ENCODE results near the gene ABCA3. TPM values are rescaled to one million over a fixed set of nuclear protein-coding genes. Genes with fewer than 3 reads are reported as not detected.

Gene ABCA3
- total and polyA plus RNA-seq, 9 donors = 7.5 to 17.6 (median 14.8) TPM

DNA sequence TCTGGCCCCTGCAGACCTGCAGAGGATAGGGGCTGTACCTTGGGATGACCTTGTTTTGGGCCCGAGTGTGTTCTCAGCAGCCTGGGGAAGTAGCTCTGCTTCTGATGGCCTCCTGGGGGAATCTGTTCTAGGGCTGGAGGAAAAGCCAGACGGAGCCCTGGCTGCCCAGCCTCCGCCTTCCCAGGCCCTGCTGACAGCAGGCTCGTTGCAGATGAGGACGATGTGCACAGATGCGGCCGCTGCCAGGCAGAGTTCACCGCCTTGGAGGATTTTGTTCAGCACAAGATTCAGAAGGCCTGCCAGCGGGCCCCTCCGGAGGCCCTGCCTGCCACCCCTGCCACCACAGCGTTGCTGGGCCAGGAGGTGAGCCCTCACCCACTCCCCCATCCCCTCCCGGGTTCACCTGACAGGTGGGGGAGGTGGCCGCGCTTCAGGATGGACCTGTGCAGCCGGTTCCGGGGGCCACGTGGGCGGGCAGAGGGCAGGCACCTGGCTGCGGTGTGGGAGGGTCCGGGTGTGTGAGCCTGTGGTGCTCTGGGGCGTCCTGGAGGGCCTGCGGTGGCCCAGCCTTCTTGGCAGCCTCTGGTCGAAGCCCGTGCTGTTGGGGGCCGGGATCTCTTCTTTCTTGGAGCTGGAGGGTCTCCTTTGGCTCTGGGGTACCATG lies 112.2 kb downstream of the ABCA3 start:
- Histone ChIP-seq H3K9me3 (replicated peaks; ENCODE audit: control insufficient read depth, low read depth, low read length) (no peaks in the 10 kb centered on the region), H3K27ac (ENCODE audit: low read length) (no peak overlapping the region), H3K27me3 (ENCODE audit: control insufficient read depth, insufficient read depth, low read length) (no peaks in the 10 kb centered on the region), H3K4me1 (ENCODE audit: control insufficient read depth, insufficient read depth, low read length) (peaks cover 12% of the 10 kb centered on the region), H3K36me3 (ENCODE audit: control insufficient read depth, insufficient read depth, low read length) (peaks cover 63% of the 10 kb centered on the region), H3K4me3 (ENCODE audit: low read length) (no peak overlapping the region)
- DNase-seq = no peak
- 87% methylated on average over 18 of the region's 25 CpGs for WGBS (ENCODE audit: insufficient coverage)

DNA sequence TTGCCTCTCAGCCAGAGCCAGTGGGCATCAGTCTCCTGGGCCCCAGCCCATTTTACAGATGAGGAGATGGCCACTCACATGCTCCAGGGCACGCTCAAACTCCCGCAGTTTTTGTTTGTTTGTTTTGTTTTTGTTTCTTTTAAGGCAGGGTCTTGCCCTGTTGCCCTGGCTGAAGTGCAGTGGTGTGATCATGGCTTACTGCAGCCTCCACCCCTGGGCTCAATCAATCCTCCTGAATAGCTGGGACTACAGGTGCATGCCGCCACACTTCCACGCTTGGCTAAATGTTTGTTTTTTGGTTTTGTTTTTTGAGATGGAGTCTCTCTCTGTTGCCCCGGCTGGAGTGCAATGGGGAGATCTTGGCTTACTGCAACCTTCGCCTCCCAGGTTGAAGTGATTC lies 113.6 kb downstream of the ABCA3 start:
- peaks cover 15% of the 10 kb centered on the region for H3K4me1 ChIP-seq (ENCODE audit: control insufficient read depth, insufficient read depth, low read length)
- no peak overlapping the region for H3K4me3 ChIP-seq (ENCODE audit: low read length)
- H3K27ac ChIP-seq (ENCODE audit: low read length) = no peak overlapping the region
- H3K36me3 ChIP-seq (ENCODE audit: control insufficient read depth, insufficient read depth, low read length) = peaks cover 50% of the 10 kb centered on the region
- no peaks in the 10 kb centered on the region for H3K9me3 ChIP-seq (replicated peaks; ENCODE audit: control insufficient read depth, low read depth, low read length)
- DNase-seq = no peak
- 92% methylated on average over 2 of the region's 6 CpGs for WGBS (ENCODE audit: insufficient coverage)
- no peaks in the 10 kb centered on the region for H3K27me3 ChIP-seq (ENCODE audit: control insufficient read depth, insufficient read depth, low read length)

DNA sequence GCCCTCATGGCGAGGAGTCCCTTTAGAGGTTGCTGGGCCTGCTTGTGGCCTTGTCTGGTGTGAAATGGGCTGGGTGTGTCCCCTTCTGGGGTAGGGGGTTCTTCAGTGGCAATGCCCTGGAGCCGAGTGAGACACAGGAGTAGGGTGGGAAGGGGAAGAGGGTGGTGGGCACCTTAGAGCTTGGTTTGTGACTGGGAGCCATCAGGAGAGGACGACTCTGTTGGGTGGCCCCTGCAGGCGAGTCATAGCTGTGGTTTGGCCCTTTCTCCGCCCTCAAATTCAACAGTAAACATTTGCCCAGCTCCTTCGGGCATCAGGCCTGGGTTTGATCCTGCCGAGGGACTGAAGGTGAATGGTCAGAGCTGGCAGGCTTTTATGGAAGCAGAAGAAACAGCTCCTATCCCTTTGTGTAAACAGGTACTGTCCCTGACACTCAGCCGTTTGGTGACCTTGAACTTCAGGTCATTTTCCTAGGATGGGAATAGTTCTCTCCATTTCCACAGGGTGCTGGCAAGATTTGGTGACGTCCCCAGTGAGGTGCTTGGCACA lies 114.2 kb downstream of the ABCA3 start:
- Histone ChIP-seq H3K27me3 (ENCODE audit: control insufficient read depth, insufficient read depth, low read length) (no peaks in the 10 kb centered on the region), H3K4me3 (ENCODE audit: low read length) (no peak overlapping the region), H3K9me3 (replicated peaks; ENCODE audit: control insufficient read depth, low read depth, low read length) (no peaks in the 10 kb centered on the region), H3K27ac (ENCODE audit: low read length) (no peak overlapping the region), H3K36me3 (ENCODE audit: control insufficient read depth, insufficient read depth, low read length) (peaks cover 44% of the 10 kb centered on the region), H3K4me1 (ENCODE audit: control insufficient read depth, insufficient read depth, low read length) (peaks cover 15% of the 10 kb centered on the region)
- DNase-seq = no peak
- WGBS (ENCODE audit: insufficient coverage) = 82% methylated on average over 4 of the region's 9 CpGs

Other genes starting within 250 kb of the ABCA3 start
- 63.3 TPM for gene PKD1, start 204.8 kb downstream of the ABCA3 start, total RNA-seq
- gene PKD1, start 204.8 kb downstream of the ABCA3 start, polyA plus RNA-seq (ENCODE audit: insufficient read depth in 1 of 8, insufficient read length in 8 of 8, low replicate concordance in 1 of 8) = 100 to 1,000 TPM; 120 to 183 (median 156) TPM
- gene RAB26, start 192.1 kb downstream of the ABCA3 start, total RNA-seq = 0.40 TPM
- 1 to 10 TPM in 4 of 8 donors, under 1 TPM in 4; 0.27 to 3.4 (median 0.86) TPM for gene RAB26, start 192.1 kb downstream of the ABCA3 start, polyA plus RNA-seq (ENCODE audit: insufficient read depth in 1 of 8, insufficient read length in 8 of 8, low replicate concordance in 1 of 8)
- 29.0 TPM for gene TRAF7, start 184.9 kb downstream of the ABCA3 start, total RNA-seq
- gene TRAF7, start 184.9 kb downstream of the ABCA3 start, polyA plus RNA-seq (ENCODE audit: insufficient read depth in 1 of 8, insufficient read length in 8 of 8, low replicate concordance in 1 of 8) = 10 to 100 TPM; 32.6 to 52.6 (median 47.6) TPM
- gene CASKIN1, start 144.1 kb downstream of the ABCA3 start, total RNA-seq = 0.75 TPM
- 1 to 10 TPM in 7 of 8 donors, under 1 TPM in 1; 0.94 to 2.4 (median 1.9) TPM for gene CASKIN1, start 144.1 kb downstream of the ABCA3 start, polyA plus RNA-seq (ENCODE audit: insufficient read depth in 1 of 8, insufficient read length in 8 of 8, low replicate concordance in 1 of 8)
- 13.7 TPM for gene MLST8, start 135.3 kb downstream of the ABCA3 start, total RNA-seq
- gene MLST8, start 135.3 kb downstream of the ABCA3 start, polyA plus RNA-seq (ENCODE audit: insufficient read depth in 1 of 8, insufficient read length in 8 of 8, low replicate concordance in 1 of 8) = 10 to 100 TPM; 30.6 to 38.2 (median 34.5) TPM
- gene BRICD5, start 129.9 kb downstream of the ABCA3 start, total RNA-seq = 5.8 TPM
- gene BRICD5, start 129.9 kb downstream of the ABCA3 start, polyA plus RNA-seq (ENCODE audit: insufficient read depth in 1 of 8, insufficient read length in 8 of 8, low replicate concordance in 1 of 8) = 10 to 100 TPM in 2 of 8 donors, 1 to 10 TPM in 6; 3.9 to 11.0 (median 7.6) TPM
- 12.2 TPM for gene PGP, start 125.9 kb downstream of the ABCA3 start, total RNA-seq
- 10 to 100 TPM; 11.8 to 18.1 (median 16.9) TPM for gene PGP, start 125.9 kb downstream of the ABCA3 start, polyA plus RNA-seq (ENCODE audit: insufficient read depth in 1 of 8, insufficient read length in 8 of 8, low replicate concordance in 1 of 8)
- 18.6 TPM for gene E4F1, start 117.1 kb downstream of the ABCA3 start, total RNA-seq
- gene E4F1, start 117.1 kb downstream of the ABCA3 start, polyA plus RNA-seq (ENCODE audit: insufficient read depth in 1 of 8, insufficient read length in 8 of 8, low replicate concordance in 1 of 8) = 10 to 100 TPM; 14.2 to 19.3 (median 17.3) TPM
- 0.89 TPM for gene DNASE1L2, start 104.3 kb downstream of the ABCA3 start, total RNA-seq
- gene DNASE1L2, start 104.3 kb downstream of the ABCA3 start, polyA plus RNA-seq (ENCODE audit: insufficient read depth in 1 of 8, insufficient read length in 8 of 8, low replicate concordance in 1 of 8) = 1 to 10 TPM in 1 of 8 donors, under 1 TPM in 7; 0.60 to 1.2 (median 0.84) TPM
- 56.9 TPM for gene ECI1, start 89.1 kb downstream of the ABCA3 start, total RNA-seq
- 10 to 100 TPM; 44.4 to 81.7 (median 59.5) TPM for gene ECI1, start 89.1 kb downstream of the ABCA3 start, polyA plus RNA-seq (ENCODE audit: insufficient read depth in 1 of 8, insufficient read length in 8 of 8, low replicate concordance in 1 of 8)
- 80.7 TPM for gene RNPS1, start 72.6 kb downstream of the ABCA3 start, total RNA-seq
- 100 to 1,000 TPM; 169 to 198 (median 188) TPM for gene RNPS1, start 72.6 kb downstream of the ABCA3 start, polyA plus RNA-seq (ENCODE audit: insufficient read depth in 1 of 8, insufficient read length in 8 of 8, low replicate concordance in 1 of 8)
- gene CCNF, start 88.7 kb upstream of the ABCA3 start, total RNA-seq = 7.3 TPM
- gene CCNF, start 88.7 kb upstream of the ABCA3 start, polyA plus RNA-seq (ENCODE audit: insufficient read depth in 1 of 8, insufficient read length in 8 of 8, low replicate concordance in 1 of 8) = 1 to 10 TPM; 5.3 to 9.1 (median 8.0) TPM
- 5.3 TPM for gene TEDC2, start 119.4 kb upstream of the ABCA3 start, total RNA-seq
- 1 to 10 TPM; 4.4 to 6.6 (median 5.4) TPM for gene TEDC2, start 119.4 kb upstream of the ABCA3 start, polyA plus RNA-seq (ENCODE audit: insufficient read depth in 1 of 8, insufficient read length in 8 of 8, low replicate concordance in 1 of 8)
- gene NTN3, start 130.6 kb upstream of the ABCA3 start, total RNA-seq = 3.4 TPM
- gene NTN3, start 130.6 kb upstream of the ABCA3 start, polyA plus RNA-seq (ENCODE audit: insufficient read depth in 1 of 8, insufficient read length in 8 of 8, low replicate concordance in 1 of 8) = 1 to 10 TPM; 1.7 to 4.0 (median 2.6) TPM
- gene TBC1D24, start 134.4 kb upstream of the ABCA3 start, total RNA-seq = 17.3 TPM
- 10 to 100 TPM; 13.7 to 23.0 (median 19.6) TPM for gene TBC1D24, start 134.4 kb upstream of the ABCA3 start, polyA plus RNA-seq (ENCODE audit: insufficient read depth in 1 of 8, insufficient read length in 8 of 8, low replicate concordance in 1 of 8)
- gene ATP6V0C, start 173.2 kb upstream of the ABCA3 start, total RNA-seq = 12.5 TPM
- 100 to 1,000 TPM in 7 of 8 donors, 10 to 100 TPM in 1; 88.6 to 141 (median 120) TPM for gene ATP6V0C, start 173.2 kb upstream of the ABCA3 start, polyA plus RNA-seq (ENCODE audit: insufficient read depth in 1 of 8, insufficient read length in 8 of 8, low replicate concordance in 1 of 8)
- 16.8 TPM for gene AMDHD2, start 179.6 kb upstream of the ABCA3 start, total RNA-seq
- 10 to 100 TPM; 10.1 to 17.8 (median 15.0) TPM for gene AMDHD2, start 179.6 kb upstream of the ABCA3 start, polyA plus RNA-seq (ENCODE audit: insufficient read depth in 1 of 8, insufficient read length in 8 of 8, low replicate concordance in 1 of 8)
- 0.04 TPM for gene CEMP1, start 190.7 kb upstream of the ABCA3 start, total RNA-seq
- gene CEMP1, start 190.7 kb upstream of the ABCA3 start, polyA plus RNA-seq (ENCODE audit: insufficient read depth in 1 of 8, insufficient read length in 8 of 8, low replicate concordance in 1 of 8) = 1 to 10 TPM in 5 of 8 donors, under 1 TPM in 3; 0.20 to 3.2 (median 1.3) TPM
- 14.9 TPM for gene PDPK1, start 197.3 kb upstream of the ABCA3 start, total RNA-seq
- 10 to 100 TPM; 16.8 to 37.3 (median 28.5) TPM for gene PDPK1, start 197.3 kb upstream of the ABCA3 start, polyA plus RNA-seq (ENCODE audit: insufficient read depth in 1 of 8, insufficient read length in 8 of 8, low replicate concordance in 1 of 8)

All from muscle of leg (tissue), 11 donors.